GM19372 (cell line): ENCODE results near the gene CCT6B.

Source experiments
- ATAC-seq: cut with Tn5 transposase; IDR thresholded peaks from one replicate; pipeline ENCODE4 v1.9.1; 2021; ENCODE audit warnings: mild to moderate bottlenecking, low read depth, moderate library complexity; ENCODE audit not compliant: unreplicated experiment

The CCT6B gene

DNA sequence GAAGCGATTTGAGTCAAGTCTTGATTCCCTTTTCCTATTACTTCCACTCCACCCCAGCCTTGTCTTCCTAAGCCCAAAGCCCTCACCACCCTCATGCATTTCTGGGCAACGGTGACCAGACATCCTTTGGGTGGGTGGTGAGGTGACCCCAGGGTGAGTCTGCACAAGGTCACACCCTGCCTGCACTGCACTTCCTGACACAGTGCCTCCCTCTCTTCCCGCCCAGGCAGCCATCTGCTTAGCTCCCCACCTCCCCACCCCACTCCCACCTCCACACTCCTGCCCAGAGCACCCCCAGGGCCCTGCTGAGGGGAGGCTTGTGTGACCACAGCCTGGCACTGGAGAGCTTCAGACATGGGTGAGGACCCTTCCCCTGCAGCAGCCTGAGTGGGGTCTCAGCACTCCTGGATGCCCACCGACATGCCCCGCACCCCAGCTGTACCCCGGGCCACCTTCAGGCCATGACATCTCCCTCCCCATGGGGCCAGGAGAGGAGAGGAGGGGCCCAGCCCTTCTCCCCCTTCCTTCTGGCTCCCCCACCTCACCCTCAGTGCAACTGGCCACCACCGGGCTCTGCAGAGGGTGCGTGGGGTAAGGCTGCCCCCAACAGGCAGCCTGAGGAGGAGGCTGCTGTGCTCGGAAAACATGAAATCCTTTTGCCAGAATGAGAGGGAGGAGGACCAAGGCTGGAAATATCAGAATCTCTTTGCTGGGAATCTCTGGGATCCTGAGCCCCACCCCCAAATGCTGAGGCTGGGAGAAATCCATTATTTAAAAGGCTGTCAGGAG lies 68.6 kb downstream of the CCT6B start:
- ATAC-seq, result no peak

DNA sequence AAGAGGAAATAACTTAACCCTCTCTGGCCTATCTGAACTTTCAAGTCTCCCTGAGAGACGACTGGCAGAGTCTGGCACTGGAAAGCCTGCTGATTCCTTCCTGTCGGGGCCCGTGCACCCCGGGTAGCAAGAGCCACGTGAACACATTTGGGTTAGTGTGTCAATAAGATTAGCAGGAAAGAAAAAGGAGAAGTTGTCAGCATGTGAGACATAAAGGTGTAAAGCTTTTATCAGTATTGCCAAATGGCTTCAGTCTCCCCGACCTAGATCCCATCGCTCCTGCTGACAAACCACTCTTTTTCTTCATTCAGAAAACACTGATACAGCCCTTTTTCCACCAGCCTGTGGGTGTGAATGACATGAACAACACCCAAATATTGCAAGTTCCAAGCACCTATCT lies 74.4 kb downstream of the CCT6B start:
- ATAC-seq, result no peak

- no peak for ATAC-seq
Measured at GRCh38 chr17:34885076-34885475, 76.2 kb downstream of the CCT6B start.

DNA sequence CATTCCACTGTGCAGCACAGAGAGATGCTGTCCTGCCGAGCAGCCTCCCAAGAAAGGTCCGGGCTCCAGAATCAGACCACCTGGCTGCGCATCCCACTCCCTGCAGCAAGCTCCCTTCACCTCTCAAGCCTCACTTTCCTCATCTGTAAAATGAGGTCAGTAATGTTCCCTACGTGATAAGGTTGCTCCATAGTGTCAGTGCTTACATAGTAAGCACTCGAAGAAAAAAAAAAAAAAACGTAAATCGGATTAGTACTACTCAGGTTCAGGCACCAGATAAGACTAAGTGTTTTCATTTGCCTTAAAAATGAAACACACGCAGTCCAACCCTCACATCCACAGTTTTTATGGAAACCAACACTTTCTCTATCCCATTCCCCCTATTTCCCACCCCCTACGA lies 76.7 kb downstream of the CCT6B start:
- no peak for ATAC-seq

- no peak for ATAC-seq
Measured at GRCh38 chr17:34883106-34884000, 77.9 kb downstream of the CCT6B start.

DNA sequence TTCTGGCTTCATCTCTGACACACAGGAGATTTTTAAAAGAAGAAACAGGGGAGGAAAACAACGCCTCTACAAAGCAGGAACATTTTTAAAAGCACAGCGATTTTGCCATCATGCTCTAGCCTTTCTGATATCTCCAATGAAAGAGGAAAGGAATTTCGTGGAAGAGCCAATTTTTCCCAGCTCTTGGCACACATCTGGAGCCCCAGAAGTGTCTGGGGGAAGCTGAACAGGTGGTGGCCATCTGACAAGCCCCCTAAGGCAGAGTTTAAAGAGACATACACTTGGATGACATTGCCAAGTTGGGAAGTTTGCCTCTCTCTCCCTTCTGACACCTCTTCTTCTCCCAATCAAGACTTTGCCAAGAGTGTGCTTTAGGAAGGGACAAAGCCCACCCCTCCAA lies 82.1 kb downstream of the CCT6B start:
- ATAC-seq, result no peak
